Globus pallidus (tissue), 1 donor: ENCODE results near the gene PEX10.
"Not testable (repeated sequence)": the region's sequence is repeated elsewhere in the genome, so short reads cannot be mapped to it uniquely, and the experiment has no call there.

Source experiments
- DNase-seq: peaks from one replicate; pipeline ENCODE4 v3.0.0-alpha.2; 2015; ENCODE audit warnings: low spot score

Gene PEX10

DNA sequence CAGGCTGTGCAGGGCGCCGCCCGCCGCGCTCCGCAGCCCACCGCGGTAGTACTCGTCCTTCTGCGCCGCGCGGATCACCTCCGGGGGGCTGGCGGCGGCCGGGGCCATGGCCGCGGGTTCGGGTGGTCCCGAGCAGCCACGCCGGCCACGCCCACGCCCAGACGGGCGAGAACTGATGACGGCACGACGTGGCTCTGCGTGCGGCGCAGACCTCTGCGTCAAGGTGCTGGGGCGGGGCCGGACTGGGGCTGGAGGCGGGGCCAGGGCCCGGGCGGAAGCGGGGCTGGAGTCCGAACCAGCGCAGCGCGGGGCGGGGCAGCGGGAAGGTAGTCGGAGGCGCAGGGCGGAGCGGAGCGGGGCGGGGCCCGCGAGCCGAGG, at the start of gene PEX10:
Gene PEX10, minus strand, starts transcription at position 170 of the 378 bp plus-strand sequence. Its CDS starts 62 bp downstream, at position 108.
- DNase-seq: peak; percentile 91

DNA sequence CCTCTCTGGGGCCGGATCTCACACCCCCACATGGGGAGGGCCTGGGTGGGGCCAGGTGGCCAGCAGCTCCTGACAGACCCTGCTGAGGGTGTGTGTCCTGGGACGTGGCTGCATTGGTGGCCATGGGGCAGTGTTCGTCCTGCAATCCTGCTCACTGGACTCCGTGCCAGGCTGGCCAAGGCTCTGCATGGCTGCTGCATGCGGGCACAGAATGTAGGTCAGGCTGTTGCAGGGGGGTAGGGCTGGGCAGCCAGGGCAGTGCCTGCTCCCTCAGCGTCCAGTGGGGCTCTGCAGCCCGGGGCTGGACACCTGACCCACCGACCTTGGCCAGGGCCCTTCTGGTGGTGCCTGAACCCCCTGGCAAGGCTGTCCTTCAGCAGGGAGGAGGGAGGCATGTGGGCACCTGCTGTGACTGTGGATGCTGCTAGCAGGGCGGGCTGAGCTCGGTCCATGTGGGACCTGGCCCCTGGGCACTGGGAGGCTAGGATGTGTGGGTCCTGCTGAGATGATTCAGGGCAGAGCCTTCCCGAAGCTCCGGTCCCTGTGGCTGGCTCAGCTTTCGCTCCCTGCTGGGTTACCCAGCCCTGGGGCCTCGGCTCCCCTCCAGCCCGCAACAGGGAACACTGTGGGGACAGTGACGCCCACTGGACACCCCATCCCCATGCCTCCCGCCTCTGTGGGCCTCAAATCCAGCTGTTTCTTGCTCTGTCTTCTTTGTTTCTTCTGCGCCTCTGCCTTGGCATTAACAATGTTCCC, 48.8 kb upstream of the PEX10 start:
- DNase-seq: no peak

DNA sequence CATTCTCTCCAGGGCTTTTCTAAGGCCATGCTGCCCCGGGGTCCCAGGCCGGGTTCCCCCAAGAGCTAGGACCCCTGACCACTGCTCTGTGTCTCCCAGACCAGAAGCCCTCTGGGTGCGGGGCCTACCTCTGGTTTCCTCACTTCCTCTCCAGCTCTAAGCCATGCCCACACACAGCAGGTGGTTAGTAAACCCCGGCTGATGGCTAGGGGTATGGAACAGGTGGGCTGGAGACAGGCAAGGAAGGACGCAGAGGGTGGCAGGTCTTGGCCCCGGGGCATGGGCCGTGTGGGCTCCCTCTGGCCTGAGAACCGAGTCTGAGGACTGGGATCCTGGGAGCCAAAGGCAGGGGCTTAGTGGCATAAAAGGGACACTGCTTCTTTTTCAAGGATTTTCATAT, 47.8 kb upstream of the PEX10 start:
- no peak for DNase-seq

DNA sequence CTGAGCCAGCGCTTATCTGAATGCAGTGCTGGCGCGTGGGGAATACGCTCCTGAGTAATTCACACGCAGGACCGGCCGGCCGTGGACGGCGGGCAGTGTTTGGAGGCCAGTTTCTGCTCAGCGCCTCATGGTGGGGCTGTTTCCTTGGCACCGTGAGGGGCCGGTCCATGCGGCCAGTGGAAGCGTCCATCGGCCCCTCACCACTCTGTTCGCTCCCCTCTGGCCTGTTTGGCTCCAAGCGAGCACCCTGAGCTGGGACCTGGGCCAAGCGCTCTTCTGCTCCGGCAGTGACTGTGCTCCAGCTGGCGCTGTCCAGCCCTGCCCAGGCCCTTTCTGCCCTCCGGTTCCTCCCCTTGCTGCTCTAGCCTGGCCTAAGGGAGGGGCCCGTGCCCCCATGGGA, 47.4 kb upstream of the PEX10 start:
- DNase-seq: peak; percentile 90

DNA sequence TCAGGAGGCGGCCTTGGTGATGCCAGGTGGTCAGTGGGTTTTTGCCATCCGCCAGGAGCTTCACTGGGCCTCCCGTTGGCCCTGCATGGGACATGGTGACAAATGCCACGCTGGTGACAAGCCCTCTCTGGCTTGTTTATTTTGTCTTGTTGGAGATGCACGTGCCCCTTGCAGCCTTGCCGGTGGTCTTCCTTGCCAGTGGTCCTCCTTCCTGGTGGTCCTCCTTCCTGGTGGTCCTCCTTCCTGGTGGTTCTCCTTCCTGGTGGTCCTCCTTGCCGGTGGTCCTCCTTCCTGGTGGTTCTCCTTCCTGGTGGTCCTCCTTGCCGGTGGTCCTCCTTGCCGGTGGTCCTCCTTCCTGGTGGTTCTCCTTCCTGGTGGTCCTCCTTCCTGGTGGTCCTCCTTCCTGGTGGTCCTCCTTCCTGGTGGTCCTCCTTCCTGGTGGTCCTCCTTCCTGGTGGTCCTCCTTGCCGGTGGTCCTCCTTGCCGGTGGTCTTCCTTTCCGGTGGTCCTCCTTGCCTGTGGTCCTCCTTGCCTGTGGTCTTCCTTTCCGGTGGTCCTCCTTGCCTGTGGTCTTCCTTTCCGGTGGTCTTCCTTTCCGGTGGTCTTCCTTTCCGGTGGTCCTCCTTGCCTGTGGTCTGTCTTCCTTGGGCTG, 46.9 kb upstream of the PEX10 start:
- not testable (repeated sequence) for DNase-seq

DNA sequence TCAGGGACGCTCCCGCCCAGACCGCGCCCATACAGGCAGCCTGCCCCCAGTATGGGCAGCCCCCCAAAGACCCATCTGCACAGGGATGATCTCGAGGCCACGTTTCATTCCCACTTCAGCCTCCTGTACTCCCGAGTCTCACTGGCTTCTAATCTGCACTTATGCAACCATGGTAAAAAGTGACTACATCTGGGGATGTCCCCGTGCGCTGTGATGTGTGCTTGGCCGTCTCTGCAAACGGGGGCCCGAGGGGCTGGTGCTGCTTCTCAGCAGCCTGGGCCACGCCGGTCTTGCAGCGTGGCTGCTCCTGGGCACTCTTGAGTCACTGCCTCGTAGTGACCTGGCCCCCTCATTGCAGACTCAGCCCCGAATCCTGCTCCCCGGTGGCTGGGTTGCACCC, 46.3 kb upstream of the PEX10 start:
- no peak for DNase-seq

DNA sequence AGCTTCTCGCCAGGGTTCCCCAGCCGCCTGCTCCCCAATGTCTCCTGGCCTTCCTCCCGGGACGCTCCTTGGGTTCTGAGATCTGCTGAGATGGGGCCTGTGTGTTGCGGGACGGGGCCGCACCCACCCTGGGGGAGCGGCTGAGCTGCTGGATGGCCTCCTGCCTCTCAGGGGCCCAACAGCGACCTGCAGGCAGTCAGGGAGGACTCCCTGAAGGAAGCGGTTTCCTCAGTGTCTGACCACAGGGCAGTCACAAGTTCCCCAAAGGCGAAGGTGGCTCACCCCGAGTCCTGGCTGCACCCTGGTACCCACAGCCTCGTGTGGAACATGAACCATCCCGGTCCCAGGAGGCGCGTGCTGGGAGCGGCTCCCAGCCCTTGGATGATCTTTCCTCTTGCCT, 45.1 kb upstream of the PEX10 start:
- no peak for DNase-seq

DNA sequence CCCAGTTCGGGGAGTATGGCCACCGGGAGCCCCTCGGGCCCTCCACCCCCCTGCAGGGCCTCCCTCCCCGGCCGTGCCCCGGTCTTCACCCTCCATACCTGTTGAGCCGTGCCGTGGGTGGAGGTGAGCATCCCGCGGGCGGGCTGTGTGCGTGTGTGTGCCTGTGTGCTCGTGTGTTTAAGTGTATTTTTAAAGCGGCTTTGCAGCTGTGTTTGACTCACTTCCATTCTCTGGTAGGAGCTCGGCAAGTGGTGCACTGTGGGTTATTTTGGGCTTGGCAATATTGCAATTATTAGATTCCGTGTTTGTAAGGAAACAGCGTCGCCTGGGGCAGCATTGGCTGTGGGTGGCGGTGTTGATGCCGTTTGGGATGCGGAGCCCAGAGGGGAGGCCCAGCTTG, 43.4 kb upstream of the PEX10 start:
- no peak for DNase-seq

DNA sequence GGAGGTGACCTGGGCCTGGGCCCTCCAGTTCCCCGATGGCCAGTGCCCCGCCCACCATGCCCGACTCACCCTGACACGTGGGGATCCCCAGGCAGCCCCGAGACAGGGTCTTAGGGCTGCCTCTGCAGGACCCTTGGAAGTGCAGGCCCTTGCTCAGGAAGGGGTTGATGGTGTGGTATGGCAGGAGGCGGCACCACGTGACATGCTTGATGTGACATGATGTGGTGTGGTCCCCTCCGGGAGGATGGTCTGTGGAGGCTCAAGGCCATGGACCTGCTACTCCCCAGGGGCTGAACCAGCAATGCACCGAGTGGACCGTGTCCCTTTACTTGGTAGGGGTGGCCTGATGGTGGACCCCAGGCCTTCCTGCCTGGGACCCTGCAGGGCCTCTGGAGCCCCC, 41.9 kb upstream of the PEX10 start:
- no peak for DNase-seq

DNA sequence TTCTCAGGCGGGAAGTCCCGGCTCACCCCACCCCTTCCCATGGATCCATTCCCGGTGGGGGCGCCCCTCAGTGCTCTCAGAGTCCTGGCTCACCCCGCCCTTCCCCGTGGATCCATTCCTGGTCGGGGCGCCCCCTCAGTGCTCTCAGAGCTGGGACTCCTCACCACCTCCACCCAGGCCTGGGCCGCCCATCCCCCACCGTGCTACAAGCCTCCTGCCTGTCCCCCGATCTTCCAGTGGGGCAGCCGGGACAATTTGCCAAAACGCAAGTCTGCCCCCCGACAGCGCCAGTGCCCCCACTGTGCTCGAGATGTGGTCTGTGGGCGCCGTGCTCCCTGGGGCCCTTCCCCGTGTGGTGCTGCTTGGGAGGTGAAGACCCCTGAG, 40.6 kb upstream of the PEX10 start:
- peak; percentile 26 for DNase-seq

DNA sequence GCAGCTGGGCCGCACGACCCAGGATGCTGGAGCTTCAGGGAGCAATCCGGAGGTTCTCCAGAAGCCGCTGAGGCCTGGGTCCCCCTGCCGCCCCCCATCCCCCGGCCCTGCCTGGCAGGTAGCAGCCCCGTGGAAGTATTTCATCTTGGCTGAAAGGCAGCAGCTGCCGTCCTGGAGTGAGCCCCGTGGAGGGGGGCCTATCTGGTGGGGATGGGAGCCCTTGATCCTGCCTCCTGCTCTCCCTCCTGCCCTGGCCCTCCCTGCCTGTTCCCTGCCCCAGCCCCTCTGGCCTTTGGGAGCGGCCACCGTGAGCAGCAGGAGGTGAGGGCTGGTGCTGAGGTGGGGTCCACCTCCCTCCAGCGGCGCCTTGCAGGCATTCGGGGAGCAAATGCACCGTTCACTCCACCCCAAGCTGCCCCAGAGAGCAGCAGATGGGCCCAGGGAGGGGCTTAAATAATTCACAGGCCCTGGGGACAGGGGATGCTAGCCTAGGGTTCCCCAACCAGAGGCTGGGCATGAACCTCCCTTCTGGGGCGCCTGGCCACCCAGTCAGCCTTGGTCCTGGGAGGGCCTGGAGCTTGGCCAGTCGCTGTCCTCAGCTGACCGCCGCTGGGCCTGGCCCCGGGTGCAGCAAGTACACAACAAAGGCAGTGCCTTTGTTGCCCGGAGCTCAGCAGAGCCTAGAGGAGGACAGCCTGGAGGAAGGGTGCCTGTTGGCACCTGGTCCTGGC, 40.0 kb upstream of the PEX10 start:
- peak; percentile 94 for DNase-seq

DNA sequence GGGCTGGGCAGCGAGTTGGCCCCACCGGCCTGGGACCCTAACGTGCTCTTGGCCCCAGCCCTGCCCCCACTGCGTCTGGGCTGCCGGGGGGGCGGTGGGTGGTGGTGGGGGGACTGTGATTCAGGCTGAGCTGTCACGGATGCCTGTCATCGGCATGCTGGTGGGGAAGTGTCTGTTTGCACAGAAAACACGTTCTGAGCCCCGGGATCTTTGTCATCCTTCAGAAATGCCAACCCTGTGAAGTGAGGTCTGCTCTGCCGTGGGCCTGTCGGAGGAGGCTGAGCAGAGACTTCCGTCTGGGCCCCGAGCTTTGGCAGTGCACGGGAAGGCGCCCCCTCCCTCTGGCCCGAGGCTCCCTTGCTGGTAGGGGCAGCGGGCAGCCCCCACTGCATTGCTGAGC, 39.4 kb upstream of the PEX10 start:
- no peak for DNase-seq

DNA sequence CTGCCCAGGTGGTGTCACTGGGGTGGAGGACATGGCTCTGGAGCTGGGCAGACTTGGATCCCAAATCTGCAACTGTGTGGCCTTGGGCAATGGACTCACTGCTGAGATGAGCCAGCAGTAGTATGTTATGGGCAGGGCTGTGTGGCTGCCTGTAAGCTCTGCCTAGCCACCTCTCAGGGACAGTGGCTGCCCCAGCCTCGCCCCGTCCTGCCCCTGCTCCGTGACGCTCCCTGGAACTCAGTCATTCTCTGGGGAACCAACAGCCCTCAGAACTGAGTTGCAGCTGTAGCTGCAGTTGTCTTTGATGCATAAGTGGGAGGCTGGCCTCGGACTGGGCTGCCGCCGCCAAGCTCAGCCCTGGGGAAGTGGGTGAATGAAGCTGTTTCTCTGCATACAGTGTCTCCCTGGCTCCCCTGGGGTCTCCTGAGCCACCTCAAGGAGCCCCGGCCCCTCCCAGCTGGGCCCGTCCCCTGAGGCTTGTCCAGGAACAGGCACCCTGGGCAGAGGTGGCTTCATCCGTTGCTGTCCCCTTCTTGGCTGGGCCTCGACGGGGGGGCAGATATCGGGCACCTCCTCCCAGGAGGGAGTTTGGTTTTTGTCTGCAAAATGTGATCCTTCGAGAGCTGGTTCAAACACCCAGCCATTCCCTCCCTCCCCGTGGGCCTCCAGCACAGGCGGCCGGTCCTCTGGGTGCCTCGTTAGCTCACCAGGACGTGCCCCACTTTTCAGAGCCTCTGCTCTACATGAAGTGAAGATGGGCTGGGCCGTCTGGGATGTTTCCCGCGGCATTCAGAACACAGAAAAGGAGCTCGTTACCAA, 37.5 kb upstream of the PEX10 start:
- peak; percentile 76 for DNase-seq

DNA sequence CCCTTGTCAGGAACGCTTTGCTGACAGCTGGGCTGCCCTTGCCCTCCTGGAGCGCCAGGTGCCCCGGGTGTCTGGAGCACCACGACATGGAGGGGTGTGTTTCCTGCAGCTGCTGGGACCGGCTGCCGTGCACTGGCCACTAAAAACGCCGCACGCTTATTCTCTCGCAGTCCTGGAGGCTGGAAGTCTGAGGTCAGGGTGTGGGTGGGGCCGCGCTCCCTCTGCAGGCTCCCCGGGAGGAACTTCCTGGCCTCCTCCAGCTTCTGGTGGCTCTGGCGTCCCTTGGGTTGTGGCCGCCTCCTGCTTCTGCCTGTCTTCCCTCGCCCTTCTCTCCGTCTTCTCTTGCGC, 35.7 kb upstream of the PEX10 start:
- DNase-seq: peak; percentile 11

DNA sequence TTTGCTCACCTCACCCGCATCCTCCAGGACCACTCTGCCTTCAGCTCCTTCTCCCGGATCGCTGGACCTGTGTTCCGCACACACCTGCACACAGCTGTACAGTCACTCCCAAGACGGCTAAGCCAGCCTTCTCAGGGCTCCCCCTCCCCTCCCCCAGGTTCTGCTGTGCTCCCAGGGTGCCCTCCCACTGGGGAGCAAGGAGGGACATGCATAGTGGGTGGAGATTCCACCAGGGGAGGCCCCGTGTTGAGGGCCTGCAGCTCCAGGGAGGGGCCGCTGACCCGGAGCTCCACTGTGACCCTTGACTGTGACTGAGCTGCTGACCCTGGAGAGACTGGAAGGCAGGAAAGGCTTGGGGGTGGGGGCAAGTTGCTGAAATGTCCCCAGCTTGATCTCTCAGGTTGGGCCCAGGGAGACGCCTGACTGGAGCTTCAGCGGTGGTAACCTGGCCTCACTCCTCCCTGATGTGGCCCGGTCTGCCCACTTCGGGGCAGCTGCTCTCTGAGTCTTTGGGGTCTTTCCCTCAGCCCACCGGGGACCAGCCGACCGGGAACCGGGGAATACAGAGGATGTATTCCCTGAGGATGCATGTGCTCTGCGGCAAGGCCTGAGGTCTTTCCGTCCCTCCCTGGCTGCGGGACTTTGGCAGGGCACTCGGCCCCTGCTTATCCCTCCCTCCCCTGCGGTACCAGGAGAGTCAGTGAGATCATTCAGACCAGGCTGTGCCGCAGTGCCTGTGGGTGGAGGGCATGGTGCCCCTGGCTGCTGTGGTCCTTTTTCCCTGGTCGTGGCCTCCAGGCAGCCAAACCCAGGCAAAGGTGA, 35.1 kb upstream of the PEX10 start:
- peak; percentile 31 for DNase-seq

DNA sequence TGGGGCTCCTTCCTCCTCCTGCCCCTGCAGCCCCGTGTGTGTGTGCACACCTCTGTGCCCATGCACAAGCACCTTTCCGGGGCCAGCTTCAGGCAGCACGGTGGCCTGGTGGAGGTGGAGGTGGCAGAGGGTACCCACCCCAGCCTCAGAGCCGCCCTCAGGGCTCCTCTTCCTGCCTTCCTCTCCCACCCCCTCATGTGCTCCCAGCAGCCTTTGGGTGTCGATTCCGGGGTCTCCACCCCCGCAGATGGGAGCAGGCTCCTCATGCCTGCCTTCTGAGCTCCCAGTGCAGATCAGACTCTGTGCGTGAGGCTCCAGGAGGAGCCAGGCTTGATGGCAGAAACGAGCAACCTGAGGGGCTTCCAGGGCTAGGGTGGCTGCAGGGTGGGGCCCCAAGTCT, 34.5 kb upstream of the PEX10 start:
- DNase-seq: no peak

DNA sequence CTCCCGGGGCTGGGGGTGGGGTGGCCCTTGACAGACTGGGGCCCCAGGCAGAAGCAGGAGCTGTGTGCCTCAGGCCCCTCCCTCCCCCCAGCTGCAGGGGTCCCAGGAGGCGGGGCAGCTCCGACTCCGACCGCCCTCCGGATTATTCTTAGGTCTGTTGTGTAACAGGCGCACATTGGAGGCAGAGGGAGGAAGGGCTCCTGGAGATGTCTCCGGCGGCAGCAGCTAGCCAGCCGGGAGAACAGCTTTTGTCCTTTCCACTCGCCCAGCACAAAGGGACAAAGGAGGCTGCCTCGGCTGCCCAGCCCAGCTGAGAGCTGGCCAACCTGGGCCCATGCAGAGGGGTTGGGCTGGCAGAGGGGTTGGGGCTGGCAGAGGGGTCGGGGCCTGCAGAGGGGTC, 34.0 kb upstream of the PEX10 start:
- peak; percentile 84 for DNase-seq

DNA sequence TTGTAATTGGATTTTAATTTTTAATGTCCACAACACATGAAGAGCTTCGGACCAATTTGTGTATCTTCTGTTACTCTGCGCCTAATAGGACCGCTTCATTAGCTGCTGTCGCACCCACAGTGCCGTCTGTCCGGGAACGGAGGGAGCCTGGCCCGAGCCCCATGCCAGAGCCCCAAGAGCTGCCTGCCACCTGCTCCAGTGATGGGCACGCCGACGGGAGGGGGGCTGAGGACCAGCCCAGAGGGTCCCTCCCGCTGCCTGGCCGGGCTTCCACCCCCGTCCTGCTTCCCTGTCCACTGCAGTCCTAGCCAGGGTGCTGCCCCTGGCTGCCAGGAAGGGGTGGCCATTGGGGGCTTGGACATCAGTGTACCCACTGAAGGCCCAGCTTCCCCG, 33.5 kb upstream of the PEX10 start:
- peak; percentile 58 for DNase-seq

DNA sequence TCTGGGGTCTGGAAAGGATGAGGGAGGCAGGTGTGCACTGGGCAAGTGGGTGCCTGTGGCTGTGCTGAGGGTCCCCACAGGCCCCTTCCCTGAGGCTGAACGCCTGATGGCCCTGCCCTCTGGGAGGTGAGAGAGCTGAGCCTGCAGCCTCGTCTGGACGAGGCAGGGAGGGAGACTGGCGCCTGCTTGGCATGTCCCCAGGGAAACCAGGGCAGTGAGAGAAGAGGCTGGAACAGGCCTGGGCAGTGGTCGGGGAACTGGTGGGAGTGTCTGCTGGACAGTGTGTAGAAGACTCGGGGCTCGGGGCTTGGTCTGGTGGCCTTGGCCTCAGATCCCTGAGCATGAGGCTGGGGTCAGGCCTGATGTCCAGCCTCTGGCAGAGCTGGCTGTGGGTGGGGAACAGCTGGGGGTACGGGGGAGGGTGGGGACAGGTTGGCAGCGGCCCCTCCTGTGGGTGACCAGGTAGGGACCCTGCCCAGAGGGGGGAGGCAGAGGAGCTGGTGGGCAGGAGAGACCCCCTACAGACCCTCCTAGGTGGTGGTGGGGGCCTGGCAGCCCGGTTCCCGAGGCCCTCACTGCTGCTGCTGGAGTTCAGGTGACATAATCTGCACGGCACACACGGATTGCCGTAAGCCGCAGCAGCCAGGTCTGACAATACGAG, 32.9 kb upstream of the PEX10 start:
- peak; percentile 22 for DNase-seq

DNA sequence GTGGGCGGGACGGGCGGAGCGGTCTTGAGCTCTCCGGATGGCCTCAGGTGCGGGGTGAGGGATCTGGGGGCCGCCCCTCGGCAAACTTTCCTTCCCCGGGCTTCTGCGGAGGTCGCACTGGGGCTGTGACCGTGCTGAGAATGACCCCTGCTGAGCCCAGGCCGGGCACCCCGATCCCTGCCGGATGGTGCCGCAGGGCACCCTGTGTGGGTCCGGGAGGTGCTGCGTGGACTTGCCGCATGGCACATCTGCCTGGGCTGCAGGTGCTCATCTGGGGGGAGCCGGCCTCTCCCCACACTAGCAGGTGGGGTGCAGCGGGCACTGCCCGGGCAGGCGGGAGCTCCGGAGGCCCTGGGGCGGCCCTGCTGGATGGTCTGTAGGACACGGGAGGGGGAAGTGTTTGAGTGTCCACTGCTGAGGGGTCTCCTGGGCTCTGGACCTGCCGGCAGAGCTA, 31.8 kb upstream of the PEX10 start:
- DNase-seq: no peak
